Measurements from ENCODE around the gene GRWD1.

DNA sequence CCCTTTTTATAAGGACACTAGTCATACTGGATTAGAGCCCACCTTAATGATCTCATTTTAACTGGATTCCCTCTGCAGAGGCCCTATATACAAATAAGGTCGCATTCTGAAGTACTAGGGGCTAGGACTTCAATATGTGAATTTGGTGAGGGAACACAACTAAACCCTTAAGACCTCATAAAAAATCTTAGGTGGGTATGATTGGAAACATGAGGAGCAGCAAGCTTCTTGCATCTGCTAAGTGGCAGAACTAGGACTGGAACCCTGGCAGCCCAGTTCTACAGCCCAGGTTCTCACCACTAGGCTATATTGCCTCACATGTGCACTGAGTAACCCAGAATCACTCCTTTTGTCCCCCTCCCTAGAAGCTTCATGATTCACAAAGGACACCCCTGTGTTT is 17.1 kb upstream of the GRWD1 start:
- TF ChIP-seq CHD4 (IDR thresholded peaks at IDR 0.05) (no peak), ZNF274 (IDR thresholded peaks at IDR 0.05; ENCODE audit: insufficient read depth, insufficient read length) (no peak), BHLHE40 (IDR thresholded peaks at IDR 0.05; ENCODE audit: borderline replicate concordance in 1 of 2, low read depth in 2 of 2, low read length in 1 of 2) (no peak), SUZ12 (IDR thresholded peaks at IDR 0.05; ENCODE audit: unreplicated experiment) (no peak), EED (IDR thresholded peaks at IDR 0.05; ENCODE audit: low read depth) (no peak), POLR2A (IDR thresholded peaks at IDR 0.05; ENCODE audit: low read depth, low read length) (no peak), SIN3A (IDR thresholded peaks at IDR 0.05; ENCODE audit: low read depth, low read length) (no peak)
- TF ChIP-seq, protein P1, sequence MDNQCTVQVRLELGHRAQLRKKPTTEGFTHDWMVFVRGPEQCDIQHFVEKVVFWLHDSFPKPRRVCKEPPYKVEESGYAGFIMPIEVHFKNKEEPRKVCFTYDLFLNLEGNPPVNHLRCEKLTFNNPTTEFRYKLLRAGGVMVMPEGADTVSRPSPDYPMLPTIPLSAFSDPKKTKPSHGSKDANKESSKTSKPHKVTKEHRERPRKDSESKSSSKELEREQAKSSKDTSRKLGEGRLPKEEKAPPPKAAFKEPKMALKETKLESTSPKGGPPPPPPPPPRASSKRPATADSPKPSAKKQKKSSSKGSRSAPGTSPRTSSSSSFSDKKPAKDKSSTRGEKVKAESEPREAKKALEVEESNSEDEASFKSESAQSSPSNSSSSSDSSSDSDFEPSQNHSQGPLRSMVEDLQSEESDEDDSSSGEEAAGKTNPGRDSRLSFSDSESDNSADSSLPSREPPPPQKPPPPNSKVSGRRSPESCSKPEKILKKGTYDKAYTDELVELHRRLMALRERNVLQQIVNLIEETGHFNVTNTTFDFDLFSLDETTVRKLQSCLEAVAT (IDR thresholded peaks at IDR 0.05) = no peak
- TF ChIP-seq, protein P2, sequence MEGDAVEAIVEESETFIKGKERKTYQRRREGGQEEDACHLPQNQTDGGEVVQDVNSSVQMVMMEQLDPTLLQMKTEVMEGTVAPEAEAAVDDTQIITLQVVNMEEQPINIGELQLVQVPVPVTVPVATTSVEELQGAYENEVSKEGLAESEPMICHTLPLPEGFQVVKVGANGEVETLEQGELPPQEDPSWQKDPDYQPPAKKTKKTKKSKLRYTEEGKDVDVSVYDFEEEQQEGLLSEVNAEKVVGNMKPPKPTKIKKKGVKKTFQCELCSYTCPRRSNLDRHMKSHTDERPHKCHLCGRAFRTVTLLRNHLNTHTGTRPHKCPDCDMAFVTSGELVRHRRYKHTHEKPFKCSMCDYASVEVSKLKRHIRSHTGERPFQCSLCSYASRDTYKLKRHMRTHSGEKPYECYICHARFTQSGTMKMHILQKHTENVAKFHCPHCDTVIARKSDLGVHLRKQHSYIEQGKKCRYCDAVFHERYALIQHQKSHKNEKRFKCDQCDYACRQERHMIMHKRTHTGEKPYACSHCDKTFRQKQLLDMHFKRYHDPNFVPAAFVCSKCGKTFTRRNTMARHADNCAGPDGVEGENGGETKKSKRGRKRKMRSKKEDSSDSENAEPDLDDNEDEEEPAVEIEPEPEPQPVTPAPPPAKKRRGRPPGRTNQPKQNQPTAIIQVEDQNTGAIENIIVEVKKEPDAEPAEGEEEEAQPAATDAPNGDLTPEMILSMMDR (IDR thresholded peaks at IDR 0.05 in 2 of 3, conservative IDR thresholded peaks at IDR 0.05 in 1 of 3; ENCODE audit: control insufficient read depth in 2 of 3, extremely low read depth in 1 of 3, insufficient read depth in 1 of 3, low read depth in 3 of 3, low read length in 3 of 3) = no peak

Measured in GM12878 (cell line).